ENCODE data around the gene SLC25A12. TPM values are rescaled to one million over a fixed set of nuclear protein-coding genes. Genes with fewer than 3 reads are reported as not detected.
A peak's percentile ranks its signal among the peaks of the same experiment; 100 is the strongest.

The SLC25A12 gene
- total and polyA plus RNA-seq, 10 of the 15 experiments (the other 5 are each of a cell fraction or from before 2014, with no cell fraction given), result 20.9 to 50.0 (median 33.0) TPM

- no peak for TF ChIP-seq SUPT20H (IDR thresholded peaks at IDR 0.05; ENCODE audit: borderline replicate concordance, control insufficient read depth, low read depth, low read length)
- TF ChIP-seq SIN3A (IDR thresholded peaks at IDR 0.05; ENCODE audit: low read depth, low read length), result peak; percentile 80; the same call in 1 of the 2 replicates
- TF ChIP-seq RFX5 (IDR thresholded peaks at IDR 0.05; ENCODE audit: low read depth, low read length), result no peak
- TF ChIP-seq SREBF2 (IDR thresholded peaks at IDR 0.05; ENCODE audit: low read length), result no peak
- TF ChIP-seq TCF7 (IDR thresholded peaks at IDR 0.05; ENCODE audit: borderline replicate concordance), result no peak
- TF ChIP-seq MAX (IDR thresholded peaks at IDR 0.05; ENCODE audit: low read depth, low read length), result peak; percentile 68
- no peak for TF ChIP-seq NRF1 (conservative IDR thresholded peaks at IDR 0.05; ENCODE audit: low read depth, low read length)
- peak; percentile 48; the same call in 1 of the 2 replicates for TF ChIP-seq SMAD5 (IDR thresholded peaks at IDR 0.05; ENCODE audit: low read depth)
- TF ChIP-seq GATAD2B (conservative IDR thresholded peaks at IDR 0.05; ENCODE audit: low read depth), result peak; percentile 71
- peak; percentile 91; the same call in 2 of the 3 replicates for TF ChIP-seq POU2F2 (IDR thresholded peaks at IDR 0.05; ENCODE audit: borderline replicate concordance, low read depth, low read length)
- no peak for TF ChIP-seq HDAC6 (IDR thresholded peaks at IDR 0.05; ENCODE audit: unreplicated experiment)
- peak; percentile 51; the same call in 1 of the 2 replicates for TF ChIP-seq BACH1 (IDR thresholded peaks at IDR 0.05; ENCODE audit: borderline replicate concordance)
- TF ChIP-seq ZSCAN29 (IDR thresholded peaks at IDR 0.05), result no peak
- TF ChIP-seq PRDM15 (CRISPR knock-in tag; IDR thresholded peaks at IDR 0.05), result no peak
- peak; percentile 89 to 96 for TF ChIP-seq BHLHE40 (IDR thresholded peaks at IDR 0.05; ENCODE audit: borderline replicate concordance in 1 of 2, low read depth in 2 of 2, low read length in 1 of 2)
- peak; percentile 90 for TF ChIP-seq ZNF687 (IDR thresholded peaks at IDR 0.05)
- no peak; the same call in 1 of the 2 replicates for TF ChIP-seq RB1 (IDR thresholded peaks at IDR 0.05; ENCODE audit: borderline replicate concordance)
- TF ChIP-seq IRF5 (IDR thresholded peaks at IDR 0.05; ENCODE audit: borderline replicate concordance), result no peak
- no peak for TF ChIP-seq EP300 (IDR thresholded peaks at IDR 0.05; ENCODE audit: borderline replicate concordance in 1 of 2, control insufficient read depth in 1 of 2, low read depth in 2 of 2, low read length in 2 of 2)
- no peak for TF ChIP-seq WRNIP1 (IDR thresholded peaks at IDR 0.05; ENCODE audit: borderline replicate concordance, low read depth, low read length)
Observed at GRCh38 chr2:171893824-171894611, at the start of gene SLC25A12 (continued).
